Measurements from ENCODE around the gene NEU3. TPM values are rescaled to one million over a fixed set of nuclear protein-coding genes. Genes with fewer than 3 reads are reported as not detected.

NEU3 gene, protein sequence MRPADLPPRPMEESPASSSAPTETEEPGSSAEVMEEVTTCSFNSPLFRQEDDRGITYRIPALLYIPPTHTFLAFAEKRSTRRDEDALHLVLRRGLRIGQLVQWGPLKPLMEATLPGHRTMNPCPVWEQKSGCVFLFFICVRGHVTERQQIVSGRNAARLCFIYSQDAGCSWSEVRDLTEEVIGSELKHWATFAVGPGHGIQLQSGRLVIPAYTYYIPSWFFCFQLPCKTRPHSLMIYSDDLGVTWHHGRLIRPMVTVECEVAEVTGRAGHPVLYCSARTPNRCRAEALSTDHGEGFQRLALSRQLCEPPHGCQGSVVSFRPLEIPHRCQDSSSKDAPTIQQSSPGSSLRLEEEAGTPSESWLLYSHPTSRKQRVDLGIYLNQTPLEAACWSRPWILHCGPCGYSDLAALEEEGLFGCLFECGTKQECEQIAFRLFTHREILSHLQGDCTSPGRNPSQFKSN
- total RNA-seq (2022; extraction: Qiagen RNA extraction; ENCODE audit: low read depth): 3.5 to 4.4 TPM (median 3.9 TPM) in 5 replicates

DNA sequence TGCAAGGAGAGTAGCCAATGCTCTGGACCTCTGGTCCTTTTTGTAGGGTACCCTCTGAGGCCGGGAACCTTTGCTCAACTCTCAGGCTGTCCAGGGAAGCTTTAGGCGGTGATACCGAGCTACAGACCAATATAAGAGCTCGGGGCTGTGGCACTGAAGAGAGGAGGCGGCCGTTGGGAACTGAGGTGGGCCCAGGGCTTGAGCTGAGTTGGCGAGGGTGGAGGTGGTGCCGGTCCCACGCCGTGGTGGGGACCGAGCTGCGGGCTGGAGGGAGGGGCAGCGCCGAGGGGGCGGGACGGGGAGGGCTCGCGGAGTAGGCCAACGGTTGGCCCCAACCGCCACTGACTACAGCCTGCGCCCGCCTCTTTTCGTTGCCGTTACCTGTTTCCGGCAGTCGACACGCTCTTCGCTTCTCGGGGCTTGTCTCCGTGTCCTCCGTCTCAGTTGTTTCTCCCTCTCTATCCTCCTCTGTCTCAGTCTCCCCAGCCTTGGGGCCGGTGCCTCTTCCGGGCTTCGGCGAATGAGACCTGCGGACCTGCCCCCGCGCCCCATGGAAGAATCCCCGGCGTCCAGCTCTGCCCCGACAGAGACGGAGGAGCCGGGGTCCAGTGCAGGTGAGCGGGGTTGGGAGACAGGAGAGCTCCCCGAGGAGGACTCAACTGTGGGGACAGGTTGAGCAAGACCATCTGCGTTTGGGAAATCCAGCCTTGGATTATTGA, at the start of gene NEU3:
Gene NEU3, plus strand, starts transcription at position 393 of the 719 bp plus-strand sequence. Its CDS starts 128 bp downstream, at position 521.

DNA sequence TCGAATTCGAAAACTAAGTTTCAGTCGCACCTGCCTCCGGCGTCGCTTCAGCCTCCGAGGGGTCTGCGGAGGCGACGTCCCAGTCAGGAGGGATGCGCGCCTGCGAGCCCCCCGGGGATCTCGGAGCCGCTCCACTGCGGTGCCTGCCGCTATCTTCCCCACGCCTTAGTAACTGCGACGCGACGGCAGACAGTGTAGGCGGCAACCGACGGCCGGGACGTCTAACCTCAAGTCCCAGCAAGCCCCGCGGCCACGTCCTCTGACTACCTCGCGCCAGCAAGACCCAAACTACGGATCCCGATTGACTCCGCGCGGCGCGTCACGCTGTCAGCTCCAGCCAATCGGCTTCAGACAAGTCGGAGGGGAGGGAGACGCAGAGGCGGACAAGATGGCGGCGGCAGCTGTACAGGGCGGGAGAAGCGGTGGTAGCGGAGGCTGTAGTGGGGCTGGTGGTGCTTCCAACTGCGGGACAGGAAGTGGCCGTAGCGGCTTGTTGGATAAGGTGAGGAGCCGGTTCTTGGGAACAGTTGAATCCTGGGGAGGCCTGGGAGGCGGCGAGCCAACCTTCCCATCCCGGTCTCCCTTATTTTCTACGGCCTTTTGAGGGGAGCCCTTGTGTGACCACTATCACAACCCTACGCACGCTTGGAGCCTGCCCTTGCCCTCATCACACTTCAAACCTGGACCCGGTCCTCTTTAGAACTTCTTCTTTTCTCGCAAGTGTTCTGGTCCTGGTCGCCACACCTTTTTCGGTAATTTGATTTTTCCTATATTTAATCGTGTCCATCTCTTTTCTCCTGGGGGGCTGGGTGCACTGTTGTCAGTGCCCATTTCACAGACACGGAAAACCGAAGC, 39.6 kb upstream of the NEU3 start, which contains the start of the genes SPCS2 and XRRA1:
Gene SPCS2, plus strand, starts transcription at position 369 of the 855 bp plus-strand sequence. Its CDS starts 20 bp downstream, at position 389.
Gene XRRA1, minus strand, starts transcription at position 194 of the 855 bp plus-strand sequence. CDS start 8,213 bp downstream, outside the sequence.

Other genes with a start within 250 kb of the NEU3 start
- gene RNF169, start 240.1 kb upstream of the NEU3 start, total RNA-seq (2022; extraction: Qiagen RNA extraction; ENCODE audit: low read depth): 3.7 to 6.0 TPM (median 5.3 TPM) in 5 replicates
- gene XRRA1, start 39.8 kb upstream of the NEU3 start, total RNA-seq (2022; extraction: Qiagen RNA extraction; ENCODE audit: low read depth): 3.7 to 6.8 TPM (median 6.1 TPM) in 5 replicates
- gene SPCS2, start 39.7 kb upstream of the NEU3 start, total RNA-seq (2022; extraction: Qiagen RNA extraction; ENCODE audit: low read depth): 216 to 269 TPM (median 229 TPM) in 5 replicates
- not detected in 5 replicates for gene OR2AT4, start 107.9 kb downstream of the NEU3 start, total RNA-seq (2022; extraction: Qiagen RNA extraction; ENCODE audit: low read depth)
- gene SLCO2B1, start 162.2 kb downstream of the NEU3 start, total RNA-seq (2022; extraction: Qiagen RNA extraction; ENCODE audit: low read depth): 3.3 to 5.1 TPM (median 4.2 TPM) in 5 replicates